HUES64 (cell line): ENCODE results near the gene TMEM229A.
"Not testable (repeated sequence)": the region's sequence is repeated elsewhere in the genome, so short reads cannot be mapped to it uniquely, and the experiment has no call there.

Experiments
- H3K27ac ChIP-seq: 2 replicates; pipeline ENCODE4 v1.7.0; 2013; ENCODE audit warnings: low read depth, low read length, inconsistent platforms
- H3K27me3 ChIP-seq: 2 replicates; pipeline ENCODE4 v1.6.1; 2013; ENCODE audit warnings: mild to moderate bottlenecking, low read length; ENCODE audit not compliant: insufficient read depth
- H3K36me3 ChIP-seq: 2 replicates; pipeline ENCODE4 v1.6.1; 2013; ENCODE audit warnings: mild to moderate bottlenecking, low read length; ENCODE audit not compliant: insufficient read depth
- H3K4me1 ChIP-seq: 2 replicates; pipeline ENCODE4 v1.6.1; 2013; ENCODE audit warnings: mild to moderate bottlenecking, low read length, moderate library complexity; ENCODE audit not compliant: insufficient read depth
- H3K4me3 ChIP-seq: 2 replicates; pipeline ENCODE4 v1.5.1; 2013; ENCODE audit warnings: mild to moderate bottlenecking, low read length, moderate library complexity
- H3K9ac ChIP-seq: 2 replicates; pipeline ENCODE4 v1.6.1; 2013; ENCODE audit warnings: mild to moderate bottlenecking, low read depth, low read length
- H3K9me3 ChIP-seq: 2 replicates; pipeline ENCODE4 v1.6.1; 2013; ENCODE audit warnings: low read depth, low read length; ENCODE audit not compliant: insufficient read depth
- WGBS: fragments of 150-250, 120-280 bp; methylation state at CpG from one replicate; pipeline ENCODE4 v1.1.7; 2013; ENCODE audit warnings: missing lambda C conversion rate; 5-methylcytosine and 5-hydroxymethylcytosine counted together

Gene TMEM229A

GRCh38 chr7:124058515-124058914, 25.6 kb upstream of the TMEM229A start:
- Histone ChIP-seq H3K27ac (no peak overlapping the region), H3K36me3 (no peaks in the 10 kb centered on the region), H3K4me1 (no peaks in the 10 kb centered on the region), H3K9ac (no peak overlapping the region), H3K9me3 (no peaks in the 10 kb centered on the region), H3K4me3 (no peak overlapping the region), H3K27me3 (no peaks in the 10 kb centered on the region)
- no CpG with 5 or more reads among the region's 2 CpGs for WGBS

DNA sequence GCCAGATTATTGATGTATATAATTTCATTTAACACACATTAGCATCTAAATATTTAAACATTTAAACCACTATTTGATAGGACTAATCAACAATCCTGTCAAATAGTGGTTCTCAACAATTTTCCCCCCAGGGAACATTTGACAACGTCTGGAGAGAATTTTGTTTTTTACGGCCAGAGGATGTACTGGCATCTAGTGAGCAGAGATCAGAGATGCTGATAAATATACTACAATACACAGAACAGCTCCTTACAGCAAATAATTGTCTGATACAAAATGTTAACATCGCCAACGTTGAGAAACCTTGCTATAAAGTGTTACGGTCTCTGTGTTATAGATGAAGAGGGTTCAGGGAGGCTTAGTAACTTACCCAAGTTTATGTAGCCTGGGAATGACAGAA, 25.0 kb upstream of the TMEM229A start:
- no peaks in the 10 kb centered on the region for H3K9me3 ChIP-seq
- H3K4me1 ChIP-seq: no peaks in the 10 kb centered on the region
- H3K27ac ChIP-seq: no peak overlapping the region
- no peaks in the 10 kb centered on the region for H3K27me3 ChIP-seq
- no peaks in the 10 kb centered on the region for H3K36me3 ChIP-seq
- H3K9ac ChIP-seq: no peak overlapping the region
- no peak overlapping the region for H3K4me3 ChIP-seq
- 97% methylated on average over 4 of the region's 5 CpGs for WGBS

- Histone ChIP-seq H3K4me1 (no peaks in the 10 kb centered on the region), H3K36me3 (no peaks in the 10 kb centered on the region), H3K4me3 (no peak overlapping the region), H3K27ac (no peak overlapping the region), H3K27me3 (no peaks in the 10 kb centered on the region), H3K9ac (no peak overlapping the region), H3K9me3 (no peaks in the 10 kb centered on the region)
- no CpG with 5 or more reads among the region's 1 CpG for WGBS
Measured at GRCh38 chr7:124056234-124056633, 23.4 kb upstream of the TMEM229A start.

DNA sequence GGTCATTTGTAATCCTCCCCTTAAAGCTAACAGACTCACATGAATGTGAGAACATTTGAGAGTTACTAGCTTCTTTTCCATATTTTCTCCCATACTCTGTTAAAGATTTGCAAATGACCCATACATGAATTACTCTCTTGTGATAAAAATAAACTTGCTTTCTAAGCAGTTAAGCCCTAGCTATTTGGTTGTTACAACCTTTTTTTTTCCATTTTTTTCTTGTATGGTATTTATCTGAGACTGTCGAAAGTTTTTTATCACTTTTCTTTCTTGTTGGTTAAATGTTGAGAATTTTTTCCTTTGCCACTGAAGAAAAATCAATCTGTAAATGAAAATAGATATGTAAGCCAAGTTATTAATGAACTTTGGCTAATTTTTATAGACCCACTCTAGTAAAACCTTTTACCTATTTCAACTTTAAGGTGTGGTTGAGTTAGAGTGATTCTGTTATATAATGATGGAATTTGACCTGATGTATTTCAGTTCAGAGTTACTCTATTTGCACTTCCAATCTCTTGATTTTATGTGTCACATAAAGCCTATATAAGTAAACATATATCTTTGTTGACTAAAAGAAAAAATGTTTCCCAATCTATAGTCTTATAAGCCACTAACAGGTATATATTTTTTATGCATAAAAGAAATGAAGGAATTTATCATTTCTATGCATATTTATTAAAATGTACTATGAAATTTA, 19.0 kb upstream of the TMEM229A start:
- H3K27ac ChIP-seq: no peak overlapping the region
- no peaks in the 10 kb centered on the region for H3K9me3 ChIP-seq
- H3K4me3 ChIP-seq: no peak overlapping the region
- H3K27me3 ChIP-seq: no peaks in the 10 kb centered on the region
- H3K4me1 ChIP-seq: no peaks in the 10 kb centered on the region
- no peaks in the 10 kb centered on the region for H3K36me3 ChIP-seq
- no peak overlapping the region for H3K9ac ChIP-seq
- WGBS: no CpG with 5 or more reads among the region's 1 CpG

GRCh38 chr7:124042826-124043225, 10.0 kb upstream of the TMEM229A start:
- H3K9ac ChIP-seq: no peak overlapping the region

DNA sequence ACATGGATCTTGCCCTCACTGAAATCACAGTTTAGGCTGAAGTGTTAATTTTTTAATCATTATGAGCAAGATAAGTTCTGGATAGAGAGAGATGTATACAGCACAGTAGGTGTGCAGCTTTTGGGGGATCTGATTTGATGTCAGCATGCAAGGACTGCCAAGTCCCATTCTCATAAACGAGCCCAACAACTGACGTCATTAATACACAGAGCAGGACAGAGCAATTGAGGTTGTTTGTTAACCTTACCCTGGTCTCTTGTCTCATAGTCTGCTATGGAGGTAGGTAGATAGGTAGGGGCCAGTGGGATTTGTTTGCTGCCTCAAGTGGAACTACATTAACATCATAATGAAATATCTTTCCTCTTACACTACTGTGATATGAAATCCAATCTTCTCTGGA, 8.6 kb upstream of the TMEM229A start:
- Histone ChIP-seq H3K9me3 (no peaks in the 10 kb centered on the region), H3K27ac (no peak overlapping the region), H3K27me3 (no peaks in the 10 kb centered on the region), H3K36me3 (no peaks in the 10 kb centered on the region), H3K4me3 (no peak overlapping the region), H3K4me1 (no peaks in the 10 kb centered on the region), H3K9ac (no peak overlapping the region)
- 94% methylated on average over 2 of the region's 2 CpGs for WGBS

More at GRCh38 chr7:124042826-124043225, 10.0 kb upstream of the TMEM229A start:
- WGBS: 90% methylated on average over 1 of the region's 2 CpGs
- Histone ChIP-seq H3K27ac (no peak overlapping the region), H3K27me3 (no peaks in the 10 kb centered on the region), H3K4me3 (no peak overlapping the region), H3K4me1 (no peaks in the 10 kb centered on the region), H3K9me3 (no peaks in the 10 kb centered on the region), H3K36me3 (no peaks in the 10 kb centered on the region)

DNA sequence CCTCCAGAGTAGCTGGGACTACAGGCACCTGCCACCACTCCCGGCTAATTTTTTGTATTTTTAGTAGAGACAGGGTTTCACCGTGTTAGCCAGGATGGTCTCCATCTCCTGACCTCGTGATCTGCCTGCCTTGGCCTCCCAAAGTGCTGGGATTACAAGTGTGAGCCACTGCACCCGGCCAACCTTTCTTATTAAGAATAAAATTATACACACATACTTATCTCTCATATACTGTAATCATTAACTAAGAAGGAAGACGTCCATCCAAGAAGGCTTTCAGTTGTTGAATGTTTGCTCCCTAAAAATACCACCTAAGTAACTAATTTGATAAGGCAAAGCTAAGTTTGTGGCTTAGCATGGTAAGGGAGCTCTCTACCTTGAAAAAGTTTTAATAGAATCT, 5.0 kb upstream of the TMEM229A start:
- H3K4me3 ChIP-seq, H3K4me1 ChIP-seq, H3K9ac ChIP-seq: not testable (repeated sequence)

GRCh38 chr7:124035706-124036105, 2.8 kb upstream of the TMEM229A start:
- no peak overlapping the region for H3K27ac ChIP-seq
- H3K36me3 ChIP-seq: no peaks in the 10 kb centered on the region
- WGBS: 96% methylated on average over 2 of the region's 3 CpGs
- H3K27me3 ChIP-seq: peaks cover 41% of the 10 kb centered on the region
- H3K4me1 ChIP-seq: peaks cover 10% of the 10 kb centered on the region
- no peak overlapping the region for H3K4me3 ChIP-seq
- no peak overlapping the region for H3K9ac ChIP-seq
- no peaks in the 10 kb centered on the region for H3K9me3 ChIP-seq

More for the DNA sequence above, 5.0 kb upstream of the TMEM229A start:
- not testable (repeated sequence) for H3K9me3 ChIP-seq, H3K27ac ChIP-seq, H3K36me3 ChIP-seq
- peaks cover 21% of the 10 kb centered on the region for H3K27me3 ChIP-seq
- WGBS: 95% methylated on average over 5 of the region's 5 CpGs

- Histone ChIP-seq H3K9me3 (no peaks in the 10 kb centered on the region), H3K4me3 (no peak overlapping the region), H3K4me1 (peaks cover 12% of the 10 kb centered on the region), H3K36me3 (no peaks in the 10 kb centered on the region), H3K27me3 (peaks cover 49% of the 10 kb centered on the region), H3K27ac (no peak overlapping the region), H3K9ac (no peak overlapping the region)
- WGBS: no CpG with 5 or more reads among the region's 1 CpG
Measured at GRCh38 chr7:124034754-124035100, 1.9 kb upstream of the TMEM229A start.

DNA sequence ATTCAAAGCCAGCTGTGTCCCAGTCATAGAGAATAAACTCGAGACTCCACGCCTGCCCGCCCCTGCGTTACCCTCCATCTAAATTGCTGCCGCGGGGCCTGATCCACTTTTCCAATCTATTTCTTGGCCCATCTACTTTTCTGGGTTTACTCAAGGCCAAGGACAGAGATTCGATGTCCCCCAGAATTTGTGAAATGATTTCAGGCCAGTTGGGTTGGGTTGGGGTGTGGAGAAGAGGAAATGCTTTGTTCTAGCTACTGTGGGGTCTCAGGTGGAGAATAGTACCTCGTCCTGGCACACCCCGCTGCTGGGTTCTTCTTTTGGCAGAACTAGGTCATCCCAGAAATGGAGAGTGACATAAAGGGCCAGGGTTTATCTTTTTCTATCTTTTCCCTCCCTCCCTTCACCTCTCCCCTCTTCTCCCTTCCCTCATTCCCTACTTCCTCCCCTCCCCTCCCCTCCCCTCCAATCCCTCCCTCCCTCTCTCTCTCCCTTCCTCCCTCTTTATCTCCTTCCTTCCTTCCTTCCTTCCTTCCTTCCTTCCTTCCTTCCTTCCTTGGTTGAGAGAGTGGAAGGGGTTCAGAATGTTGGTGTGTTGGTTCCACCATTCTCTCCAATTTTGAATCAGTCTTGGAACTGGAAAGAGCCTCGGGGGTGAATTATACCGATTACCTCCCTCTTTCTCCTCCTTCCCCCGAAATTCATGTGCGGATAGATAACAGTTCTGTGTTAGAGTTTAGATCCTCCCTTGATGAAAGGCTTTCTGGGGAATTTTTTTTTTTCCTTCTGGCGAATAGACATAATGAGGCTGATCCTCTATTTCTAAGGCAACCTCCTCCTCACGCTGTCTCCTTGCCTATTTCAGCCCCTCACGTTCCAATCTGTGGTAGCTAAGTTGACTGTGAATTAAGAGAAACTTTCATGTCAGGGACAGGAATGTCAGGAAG, 1.2 kb upstream of the TMEM229A start:
- 79% methylated on average over 13 of the region's 16 CpGs for WGBS
- H3K27ac ChIP-seq: no peak overlapping the region
- H3K4me3 ChIP-seq: peak overlapping the region; percentile 77
- no peaks in the 10 kb centered on the region for H3K36me3 ChIP-seq
- peaks cover 49% of the 10 kb centered on the region for H3K27me3 ChIP-seq
- H3K4me1 ChIP-seq: peaks cover 18% of the 10 kb centered on the region
- H3K9ac ChIP-seq: no peak overlapping the region
- H3K9me3 ChIP-seq: no peaks in the 10 kb centered on the region

- H3K27ac ChIP-seq: no peak overlapping the region
- peak overlapping the region; percentile 77 for H3K4me3 ChIP-seq
- H3K36me3 ChIP-seq: no peaks in the 10 kb centered on the region
- peaks cover 18% of the 10 kb centered on the region for H3K4me1 ChIP-seq
- H3K9me3 ChIP-seq: no peaks in the 10 kb centered on the region
- WGBS: 3% methylated on average over 70 of the region's 70 CpGs
- H3K9ac ChIP-seq: peak overlapping the region; percentile 62
- peaks cover 49% of the 10 kb centered on the region for H3K27me3 ChIP-seq
Measured at GRCh38 chr7:124033095-124033806, 384 bp upstream of the TMEM229A start.
